Germinal center (tissue), 1 donor: ENCODE data around the gene PTPRK.

Source experiments
- DNase-seq: peaks from one replicate; pipeline ENCODE4 v3.0.0; 2012; ENCODE audit warnings: mixed read lengths, low spot score

Gene PTPRK

DNA sequence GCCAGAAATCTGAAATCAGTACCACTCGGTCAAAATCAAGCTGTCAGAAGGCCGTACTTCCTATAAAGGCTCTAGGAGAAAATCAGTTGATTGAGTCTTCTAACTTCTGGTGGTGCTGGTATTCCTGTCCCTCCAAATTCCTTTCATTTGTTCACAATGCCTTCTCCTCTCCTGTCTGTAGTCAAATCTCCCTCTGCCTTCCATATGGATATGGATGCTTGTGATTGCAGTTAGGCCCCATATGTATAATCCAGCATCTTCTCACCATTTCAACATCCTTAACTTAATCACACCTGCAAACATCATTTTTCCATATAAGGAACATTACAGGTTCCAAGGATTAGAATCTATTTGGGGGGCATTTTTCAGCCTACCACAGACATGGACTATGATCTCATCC lies 331.7 kb downstream of the PTPRK start:
- DNase-seq: no peak

DNA sequence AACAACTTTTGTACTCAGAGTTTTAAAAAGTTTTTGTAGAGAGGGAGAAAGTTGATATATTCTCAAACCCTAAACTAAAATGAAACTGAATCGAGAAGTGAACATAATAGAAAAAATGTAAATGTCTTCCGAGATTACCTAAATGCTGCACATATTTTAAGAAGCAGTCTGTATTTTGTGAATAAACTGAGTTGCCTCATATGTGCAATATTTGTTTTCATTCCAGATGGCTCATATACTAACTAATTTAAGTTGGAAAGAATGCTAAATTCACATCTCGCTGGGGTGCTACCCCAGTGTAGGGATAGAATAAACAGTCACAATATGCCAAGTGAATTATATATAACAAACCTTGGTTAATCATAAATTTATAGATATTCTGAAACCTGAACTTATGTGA lies 333.7 kb downstream of the PTPRK start:
- no peak for DNase-seq

DNA sequence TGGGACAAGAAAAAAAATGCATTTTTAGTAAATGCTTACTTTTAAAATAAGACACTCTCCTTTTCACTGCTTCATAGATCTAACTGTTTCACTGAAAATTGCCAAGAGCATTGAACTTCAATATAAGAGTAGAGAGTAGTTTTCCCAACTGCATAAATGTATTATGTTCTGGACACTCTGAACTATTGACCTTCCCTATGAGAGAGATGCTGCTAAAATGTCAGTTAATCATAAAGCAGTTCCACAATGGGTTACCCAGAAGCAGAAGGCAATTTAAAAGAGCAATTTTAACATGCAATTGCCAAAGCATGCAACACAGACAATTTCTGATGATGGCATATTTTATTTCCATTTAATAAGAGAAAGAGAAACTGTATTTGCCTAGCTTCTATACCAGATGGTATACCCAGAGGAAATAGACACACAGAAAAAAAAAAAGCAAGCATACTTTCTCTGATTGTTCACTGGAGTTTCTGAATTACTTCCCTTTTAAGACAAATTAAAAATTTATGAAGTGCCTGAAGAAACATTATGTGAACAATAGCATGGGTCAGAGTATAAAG lies 340.4 kb downstream of the PTPRK start:
- no peak for DNase-seq

GRCh38 chr6:128174724-128175123 lies 345.7 kb downstream of the PTPRK start:
- no peak for DNase-seq

DNA sequence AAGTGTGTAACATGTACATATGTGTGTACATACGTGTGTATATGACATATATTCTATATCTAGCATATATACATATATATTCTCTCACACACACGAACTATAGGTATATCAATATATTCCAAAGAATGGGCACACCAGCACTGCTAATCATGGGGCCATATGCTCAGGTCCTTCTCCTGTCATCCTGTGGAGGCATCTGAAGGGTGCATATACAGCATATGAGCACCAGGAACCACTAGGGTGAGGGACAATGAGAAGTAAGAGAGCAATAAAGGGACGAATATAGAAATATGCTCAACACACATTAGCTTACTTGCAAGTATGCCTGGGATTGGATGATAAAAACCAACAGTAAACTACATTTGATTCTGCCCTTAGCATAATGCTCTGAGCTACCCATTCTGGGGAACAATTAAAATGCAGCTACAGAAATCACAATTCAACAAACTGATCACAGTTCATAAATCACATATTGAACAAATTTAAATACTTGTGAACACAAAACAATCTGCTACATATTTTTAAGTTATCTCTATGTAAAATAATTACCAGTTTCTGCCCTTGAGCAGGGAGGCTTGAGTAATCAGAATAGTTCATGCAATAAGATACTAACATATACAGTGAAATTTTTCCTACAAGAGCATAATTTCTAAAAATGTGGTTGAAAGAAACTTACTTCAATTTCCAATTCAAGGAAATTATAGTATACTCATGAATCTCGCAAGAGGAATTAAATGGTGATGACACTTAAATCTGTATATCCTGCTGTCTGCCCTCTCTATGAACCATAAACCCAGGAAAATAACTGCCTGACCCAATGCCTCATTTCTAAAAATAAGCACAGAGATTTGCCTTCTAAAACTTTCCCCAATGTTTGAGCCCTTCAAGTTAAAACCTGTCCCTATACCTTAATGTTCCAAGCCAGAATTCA lies 347.4 kb downstream of the PTPRK start:
- no peak for DNase-seq

- DNase-seq: no peak
These were observed 348.3 kb downstream of the PTPRK start for GRCh38 chr6:128172081-128172480.

GRCh38 chr6:128171182-128171581 lies 349.2 kb downstream of the PTPRK start:
- no peak for DNase-seq

DNA sequence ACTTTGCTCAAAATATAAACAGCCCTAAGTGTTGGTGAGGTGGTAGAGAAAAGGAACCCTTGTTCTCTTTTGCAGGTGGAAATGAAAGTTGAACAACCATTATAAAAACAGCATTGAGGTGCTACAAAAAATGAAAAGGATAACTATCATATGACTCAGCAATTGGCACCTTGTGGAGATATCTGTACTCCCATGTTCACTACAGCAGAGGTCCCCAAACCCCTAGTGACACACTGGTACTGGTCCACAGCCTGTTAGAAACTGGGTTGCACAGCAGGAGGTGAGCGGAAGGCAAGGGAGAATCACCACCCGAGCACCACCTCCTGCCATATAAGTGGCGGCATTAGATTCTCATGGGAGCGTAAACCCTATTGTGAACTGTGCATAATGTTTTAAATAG lies 352.2 kb downstream of the PTPRK start:
- DNase-seq: no peak

GRCh38 chr6:128167552-128167951 lies 352.8 kb downstream of the PTPRK start:
- DNase-seq: no peak

DNA sequence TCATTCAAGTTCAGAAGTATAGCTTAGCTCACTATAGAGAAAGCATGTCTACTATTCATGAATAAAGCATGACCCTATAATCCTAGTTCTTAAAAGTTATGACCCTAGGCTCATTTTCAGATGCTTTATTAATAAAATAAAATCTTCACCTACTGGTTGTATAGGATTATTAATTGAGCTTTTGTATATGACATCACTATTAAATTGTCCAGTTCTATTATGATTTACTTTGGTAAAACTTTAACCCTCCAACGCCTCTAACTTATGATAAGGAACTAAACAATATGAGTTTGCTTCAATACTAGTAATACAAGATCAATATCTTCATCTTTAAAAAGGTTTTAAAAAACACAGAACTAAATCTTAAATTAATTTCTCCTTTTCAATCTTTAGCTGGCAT lies 356.1 kb downstream of the PTPRK start:
- DNase-seq: no peak

DNA sequence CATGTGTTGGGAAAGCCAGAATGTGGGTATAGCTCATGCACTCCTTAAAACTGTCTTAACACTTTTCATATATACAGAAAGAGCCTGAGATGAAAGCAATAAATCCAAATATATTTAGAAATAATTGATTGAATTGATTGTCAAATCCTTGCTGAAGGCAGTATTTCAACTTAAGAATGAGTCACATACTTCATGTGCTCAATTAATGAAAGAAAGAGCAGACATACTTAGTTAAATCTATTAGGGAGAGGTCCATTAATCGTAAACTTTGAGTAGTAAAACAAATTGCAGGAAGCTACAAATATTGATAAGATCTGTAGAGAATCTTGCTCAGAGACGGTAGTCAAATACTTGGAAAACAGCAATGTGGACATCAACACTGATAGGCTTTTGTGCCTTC lies 358.0 kb downstream of the PTPRK start:
- DNase-seq: no peak

- no peak for DNase-seq
These were observed 358.6 kb downstream of the PTPRK start for GRCh38 chr6:128161839-128162238.

- no peak for DNase-seq
These were observed 359.1 kb downstream of the PTPRK start for GRCh38 chr6:128161263-128161662.

- DNase-seq: no peak
These were observed 361.9 kb downstream of the PTPRK start for GRCh38 chr6:128158496-128158895.

- no peak for DNase-seq
These were observed 363.9 kb downstream of the PTPRK start for GRCh38 chr6:128156321-128157111.

DNA sequence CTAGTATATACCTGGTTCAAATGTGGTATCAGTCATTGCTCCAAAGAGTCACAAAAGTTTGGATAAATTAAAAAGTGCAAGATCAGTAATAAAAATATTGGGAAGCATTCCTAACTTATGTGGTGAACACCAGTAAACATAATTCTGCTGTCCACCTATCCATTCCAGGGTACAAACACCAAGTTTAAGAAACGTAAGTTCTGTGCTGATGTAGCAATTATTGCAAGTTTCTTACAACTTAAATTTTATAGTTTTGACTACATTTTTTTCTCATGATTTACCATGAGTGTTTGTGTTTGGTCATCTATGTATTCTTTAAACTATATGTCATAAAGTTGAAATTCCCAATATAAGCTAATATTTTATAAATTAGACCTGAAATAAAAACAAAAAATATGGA lies 364.6 kb downstream of the PTPRK start:
- no peak for DNase-seq

GRCh38 chr6:128152551-128152950 lies 367.8 kb downstream of the PTPRK start:
- no peak for DNase-seq

GRCh38 chr6:128150376-128150775 lies 370.0 kb downstream of the PTPRK start:
- DNase-seq: no peak

DNA sequence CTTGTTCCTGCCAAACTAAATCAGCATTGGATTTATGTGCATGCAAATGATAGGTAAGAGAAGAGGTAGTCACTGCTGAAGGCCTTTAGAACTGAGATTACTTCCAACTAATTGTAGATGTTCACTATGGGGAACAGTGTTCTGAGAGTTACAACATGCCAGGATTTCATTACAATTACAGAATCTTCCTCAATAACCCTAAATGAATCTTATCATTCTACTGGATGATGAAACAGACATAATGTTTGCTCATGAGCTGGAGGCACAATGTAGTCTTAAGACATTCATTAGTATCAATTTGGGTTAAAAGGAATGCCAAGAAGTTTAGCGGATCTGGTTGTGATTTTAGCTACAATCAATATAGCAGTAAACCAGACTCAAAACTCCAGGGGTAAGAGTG lies 370.6 kb downstream of the PTPRK start:
- DNase-seq: no peak

- DNase-seq: no peak
These were observed 376.1 kb downstream of the PTPRK start for GRCh38 chr6:128144320-128144719.

GRCh38 chr6:128141932-128142331 lies 378.5 kb downstream of the PTPRK start:
- DNase-seq: no peak

DNA sequence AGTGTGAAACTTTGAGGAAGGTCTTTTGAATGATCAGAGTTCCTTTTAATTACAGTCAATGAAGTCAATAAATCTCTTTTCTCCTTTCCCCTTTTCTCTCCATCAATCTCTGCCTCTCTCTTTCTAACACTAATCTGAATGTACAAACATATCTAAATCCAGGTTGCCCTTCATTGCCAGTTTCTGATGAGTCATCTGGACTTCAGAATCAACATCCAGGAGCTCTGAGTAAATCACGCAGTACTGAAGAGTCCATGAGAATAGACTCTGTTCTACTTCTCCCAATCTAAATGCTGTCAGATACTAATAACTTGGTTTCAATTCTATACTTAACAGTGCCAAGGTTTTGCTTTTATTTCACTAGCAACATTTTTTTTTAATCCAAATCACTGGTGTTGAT lies 380.9 kb downstream of the PTPRK start:
- no peak for DNase-seq

DNA sequence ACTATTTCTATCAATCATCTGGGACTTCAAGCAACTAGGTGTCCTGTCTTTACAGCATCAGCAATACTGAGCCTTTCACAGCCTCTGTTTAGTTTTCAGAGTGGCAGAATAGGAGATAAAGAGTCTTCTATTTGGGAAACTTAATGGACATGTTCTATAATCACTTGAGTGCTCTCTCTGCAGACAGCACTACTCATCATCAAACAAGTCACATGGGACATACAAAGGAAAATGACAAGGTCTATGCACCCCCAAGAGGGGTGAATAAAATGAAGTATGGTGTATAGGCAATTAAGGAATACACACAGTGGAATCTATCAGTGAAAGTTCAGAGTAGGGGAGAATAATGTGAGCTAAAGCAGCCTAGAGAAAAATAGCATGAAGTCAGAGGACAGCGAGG lies 381.7 kb downstream of the PTPRK start:
- no peak for DNase-seq
